Smooth muscle cell (in vitro differentiated cells): Measurements from ENCODE around the gene USP20. TPM values are rescaled to one million over a fixed set of nuclear protein-coding genes. Genes with fewer than 3 reads are reported as not detected.

ENCODE experiments used
- DNase-seq: peaks from one replicate; lab custom pipeline; 2025; ENCODE audit not compliant: unreplicated experiment; lab: John Stamatoyannopoulos, UW
- H2AFZ ChIP-seq: fragments of 200-600 bp; sonication (generic); 2 replicates; pipeline ENCODE4 v1.6.0; 2016; ENCODE audit warnings: antibody characterized with exemption, low read depth, mild to moderate bottlenecking
- H3F3A ChIP-seq: fragments of 200-600 bp; sonication (generic); 2 replicates; pipeline ENCODE4 v1.6.0; 2017; ENCODE audit warnings: antibody characterized with exemption, low read depth
- H3K27ac ChIP-seq: fragments of 200-600 bp; sonication (generic); 2 replicates; pipeline ENCODE4 v1.5.1; 2016; ENCODE audit warnings: low read depth, mild to moderate bottlenecking
- H3K27me3 ChIP-seq: fragments of 200-600 bp; sonication (generic); 2 replicates; pipeline ENCODE4 v1.6.1; 2016; ENCODE audit warnings: low read depth, mild to moderate bottlenecking
- H3K36me3 ChIP-seq: fragments of 200-600 bp; sonication (generic); 2 replicates; pipeline ENCODE4 v1.5.1; 2016; ENCODE audit warnings: low read depth
- H3K4me1 ChIP-seq: fragments of 200-600 bp; sonication (generic); 2 replicates; pipeline ENCODE4 v1.5.1; 2016; ENCODE audit warnings: low read depth
- H3K4me2 ChIP-seq: fragments of 200-600 bp; sonication (generic); 2 replicates; pipeline ENCODE4 v1.6.0; 2016; ENCODE audit warnings: mild to moderate bottlenecking
- H3K4me3 ChIP-seq: fragments of 200-600 bp; sonication (generic); 2 replicates; pipeline ENCODE4 v1.5.1; 2016; ENCODE audit warnings: mild to moderate bottlenecking
- H3K79me2 ChIP-seq: fragments of 200-600 bp; sonication (generic); 2 replicates; pipeline ENCODE4 v1.6.0; 2016; ENCODE audit warnings: low read depth, mild to moderate bottlenecking
- H3K9ac ChIP-seq: fragments of 200-600 bp; sonication (generic); 2 replicates; pipeline ENCODE4 v1.6.0; 2016; ENCODE audit warnings: low read depth
- H3K9me3 ChIP-seq: fragments of 200-600 bp; sonication (generic); replicated peaks from 2 replicates; pipeline ENCODE4 v1.5.1; 2016; ENCODE audit warnings: low read depth
- H4K20me1 ChIP-seq: fragments of 200-600 bp; sonication (generic); 2 replicates; pipeline ENCODE4 v1.6.0; 2016; ENCODE audit warnings: low read depth
- WGBS: methylation state at CpG from one replicate; pipeline ENCODE4 v1.1.7; 2016; ENCODE audit warnings: low lambda C conversion rate; 5-methylcytosine and 5-hydroxymethylcytosine counted together
- polyA plus RNA-seq: library from polyadenylated mRNA; unstranded; fragments of >200 nt; fragmentation: Nextera tagmentation; extraction: Ambion mirVana; gene quantifications from 2 replicates; pipeline ENCODE4 v1.2.1, GENCODE V29; 2016
- total RNA-seq: library from RNA; depleted of rRNA; stranded (reverse); fragments of >200 nt; gene quantifications from 2 replicates; pipeline ENCODE4 v1.2.3, GENCODE V29; 2014
- TF ChIP-seq, protein P1 (sequence below): fragments of 200-600 bp; sonication (generic); IDR thresholded peaks from 2 replicates; pipeline ENCODE4 v1.5.1; 2017; ENCODE audit warnings: borderline replicate concordance, mild to moderate bottlenecking, antibody characterized with exemption; ENCODE audit not compliant: insufficient read depth, poor library complexity, severe bottlenecking

Gene USP20
- total and polyA plus RNA-seq, 2 experiments from 2014 or later, result 14.6 to 29.7 TPM

DNA sequence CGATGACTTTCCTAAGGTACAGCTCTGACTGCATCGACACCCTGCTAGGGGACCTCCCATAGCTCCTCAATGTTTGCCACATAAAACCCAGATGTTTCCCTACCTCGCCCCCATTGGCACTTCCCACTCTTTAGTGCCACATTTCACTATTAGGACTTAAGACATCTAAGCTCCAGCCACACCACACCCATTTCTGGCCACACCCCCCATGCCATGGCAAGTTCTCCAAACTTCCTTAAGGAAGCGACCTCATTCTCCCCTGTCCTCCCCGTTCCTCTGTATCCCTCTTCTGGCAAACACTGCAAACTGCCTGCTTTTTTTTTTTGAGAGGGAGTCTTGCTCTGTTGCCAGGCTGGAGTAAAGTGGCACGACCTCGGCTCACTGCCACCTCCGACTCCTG is 62.9 kb downstream of the USP20 start:
- no peaks in the 10 kb centered on the region for H3F3A ChIP-seq
- no peak overlapping the region for H3K4me3 ChIP-seq
- no peaks in the 10 kb centered on the region for H4K20me1 ChIP-seq
- no peak for DNase-seq
- 93% methylated on average over 8 of the region's 8 CpGs for WGBS
- H3K36me3 ChIP-seq, result peaks cover 7% of the 10 kb centered on the region
- H3K9me3 ChIP-seq, result no peaks in the 10 kb centered on the region
- H2AFZ ChIP-seq, result no peak overlapping the region
- TF ChIP-seq, protein P1, sequence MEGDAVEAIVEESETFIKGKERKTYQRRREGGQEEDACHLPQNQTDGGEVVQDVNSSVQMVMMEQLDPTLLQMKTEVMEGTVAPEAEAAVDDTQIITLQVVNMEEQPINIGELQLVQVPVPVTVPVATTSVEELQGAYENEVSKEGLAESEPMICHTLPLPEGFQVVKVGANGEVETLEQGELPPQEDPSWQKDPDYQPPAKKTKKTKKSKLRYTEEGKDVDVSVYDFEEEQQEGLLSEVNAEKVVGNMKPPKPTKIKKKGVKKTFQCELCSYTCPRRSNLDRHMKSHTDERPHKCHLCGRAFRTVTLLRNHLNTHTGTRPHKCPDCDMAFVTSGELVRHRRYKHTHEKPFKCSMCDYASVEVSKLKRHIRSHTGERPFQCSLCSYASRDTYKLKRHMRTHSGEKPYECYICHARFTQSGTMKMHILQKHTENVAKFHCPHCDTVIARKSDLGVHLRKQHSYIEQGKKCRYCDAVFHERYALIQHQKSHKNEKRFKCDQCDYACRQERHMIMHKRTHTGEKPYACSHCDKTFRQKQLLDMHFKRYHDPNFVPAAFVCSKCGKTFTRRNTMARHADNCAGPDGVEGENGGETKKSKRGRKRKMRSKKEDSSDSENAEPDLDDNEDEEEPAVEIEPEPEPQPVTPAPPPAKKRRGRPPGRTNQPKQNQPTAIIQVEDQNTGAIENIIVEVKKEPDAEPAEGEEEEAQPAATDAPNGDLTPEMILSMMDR, result no peak
- no peak overlapping the region for H3K9ac ChIP-seq
- H3K79me2 ChIP-seq, result no peaks in the 10 kb centered on the region
- H3K4me2 ChIP-seq, result no peak overlapping the region
- H3K27me3 ChIP-seq, result no peaks in the 10 kb centered on the region
- no peak overlapping the region for H3K27ac ChIP-seq
- no peaks in the 10 kb centered on the region for H3K4me1 ChIP-seq

DNA sequence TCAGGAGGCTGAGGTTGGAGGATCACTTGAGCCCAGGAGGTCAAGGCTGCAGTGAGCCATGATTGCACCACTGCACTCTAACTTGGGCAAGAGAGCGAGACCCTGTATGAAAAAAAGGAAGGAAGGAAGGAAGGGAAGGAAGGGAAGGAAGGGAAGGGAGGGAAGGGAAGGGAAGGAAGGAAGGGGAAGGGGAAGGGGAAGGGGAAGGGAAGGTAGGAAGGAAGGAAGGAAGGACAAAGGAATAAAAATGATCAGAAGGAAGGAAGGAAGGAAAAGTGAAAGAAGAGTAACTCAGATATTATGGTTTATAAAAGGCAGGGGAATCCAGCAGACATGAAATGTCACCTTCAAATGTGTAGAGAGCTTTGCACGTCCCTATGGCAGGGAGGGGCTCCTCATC is 64.4 kb downstream of the USP20 start:
- H3F3A ChIP-seq, result no peaks in the 10 kb centered on the region
- H4K20me1 ChIP-seq, result no peaks in the 10 kb centered on the region
- no peak overlapping the region for H3K9ac ChIP-seq
- no peak overlapping the region for H3K27ac ChIP-seq
- no peaks in the 10 kb centered on the region for H3K27me3 ChIP-seq
- H3K36me3 ChIP-seq, result peaks cover 7% of the 10 kb centered on the region
- WGBS, result 93% methylated on average over 2 of the region's 2 CpGs
- H3K4me1 ChIP-seq, result no peaks in the 10 kb centered on the region
- H2AFZ ChIP-seq, result no peak overlapping the region
- no peaks in the 10 kb centered on the region for H3K9me3 ChIP-seq
- DNase-seq, result no peak
- H3K4me3 ChIP-seq, result no peak overlapping the region
- no peaks in the 10 kb centered on the region for H3K79me2 ChIP-seq
- TF ChIP-seq, protein P1, result no peak
- no peak overlapping the region for H3K4me2 ChIP-seq

DNA sequence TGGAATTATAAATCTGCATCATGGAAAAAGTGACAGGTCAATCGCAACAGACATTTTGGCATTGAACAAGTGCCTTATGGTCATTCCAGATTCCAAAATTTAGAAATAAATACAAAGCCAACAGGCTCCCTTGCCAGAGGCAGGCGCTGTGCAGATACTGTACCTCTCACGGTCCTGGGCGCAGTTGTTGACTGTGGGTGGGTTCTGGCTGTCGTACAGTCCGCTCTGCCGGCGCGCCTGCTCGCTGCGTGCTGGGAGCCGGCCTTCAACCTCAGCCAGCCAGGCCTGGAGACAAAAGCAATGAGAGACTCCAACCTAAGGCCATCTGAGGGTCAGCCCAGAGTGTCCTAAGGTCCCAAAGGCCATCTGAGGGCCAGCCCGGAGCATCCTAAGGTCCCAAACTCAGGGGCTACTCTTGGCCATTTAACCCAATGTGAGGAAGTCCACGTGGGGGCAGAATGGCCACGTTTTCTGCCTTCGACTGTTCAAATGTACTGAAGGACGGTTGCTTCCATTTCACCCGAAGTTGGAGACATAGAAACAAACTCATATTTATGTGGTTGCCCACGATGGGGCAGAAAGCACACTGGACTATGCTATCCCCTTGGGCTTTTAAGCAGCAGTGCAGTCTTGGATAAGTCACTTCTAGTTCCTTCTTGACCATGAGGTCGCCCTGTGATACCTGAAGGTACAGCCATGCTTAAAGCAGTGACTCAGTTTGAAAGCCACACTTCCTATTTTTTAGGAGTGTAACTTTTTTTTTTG is 65.2 kb downstream of the USP20 start:
- Histone ChIP-seq H3K4me3 (no peak overlapping the region), H3K9me3 (no peaks in the 10 kb centered on the region), H3K4me1 (no peaks in the 10 kb centered on the region), H3K36me3 (peaks cover 7% of the 10 kb centered on the region), H4K20me1 (no peaks in the 10 kb centered on the region), H3K79me2 (no peaks in the 10 kb centered on the region), H3K4me2 (no peak overlapping the region), H3K27ac (no peak overlapping the region), H3F3A (no peaks in the 10 kb centered on the region), H3K27me3 (no peaks in the 10 kb centered on the region), H3K9ac (no peak overlapping the region), H2AFZ (no peak overlapping the region)
- TF ChIP-seq, protein P1, result no peak
- WGBS, result 96% methylated on average over 20 of the region's 20 CpGs
- no peak for DNase-seq
